NCI-H2227 (cell line): ENCODE measurements around the gene ACP2.

Source experiments
- DNase-seq: peaks from one replicate; lab custom pipeline; 2025; ENCODE audit not compliant: unreplicated experiment; lab: John Stamatoyannopoulos, UW

Gene ACP2

GRCh38 chr11:47248664-47249377, at the start of gene ACP2:
Gene ACP2 (minus strand): TSS chr11:47248814. CDS start chr11:47248789, 25 bp downstream.
- DNase-seq = peak; percentile 91

- DNase-seq = no peak
These were observed 47.4 kb upstream of the ACP2 start for GRCh38 chr11:47296045-47296444.

GRCh38 chr11:47295385-47295784, 46.8 kb upstream of the ACP2 start:
- no peak for DNase-seq

GRCh38 chr11:47289856-47290255, 41.2 kb upstream of the ACP2 start:
- no peak for DNase-seq

- DNase-seq = no peak
These were observed 39.5 kb upstream of the ACP2 start for GRCh38 chr11:47288066-47288465.

GRCh38 chr11:47285969-47286770, 37.6 kb upstream of the ACP2 start:
- DNase-seq = no peak

GRCh38 chr11:47284151-47284550, 35.5 kb upstream of the ACP2 start:
- no peak for DNase-seq

GRCh38 chr11:47282462-47282861, 33.8 kb upstream of the ACP2 start:
- no peak for DNase-seq

- DNase-seq = no peak
These were observed 32.2 kb upstream of the ACP2 start for GRCh38 chr11:47280860-47281259.

- no peak for DNase-seq
These were observed 31.5 kb upstream of the ACP2 start for GRCh38 chr11:47280099-47280498.

GRCh38 chr11:47278769-47279168, 30.2 kb upstream of the ACP2 start:
- DNase-seq = no peak

GRCh38 chr11:47278058-47278457, 29.4 kb upstream of the ACP2 start:
- DNase-seq = no peak

GRCh38 chr11:47276923-47277322, 28.3 kb upstream of the ACP2 start:
- DNase-seq = no peak

GRCh38 chr11:47274495-47275235, 26.1 kb upstream of the ACP2 start:
- no peak for DNase-seq

- DNase-seq = no peak
These were observed 24.1 kb upstream of the ACP2 start for GRCh38 chr11:47272706-47273105.

GRCh38 chr11:47271961-47272661, 23.5 kb upstream of the ACP2 start:
- peak; percentile 59 for DNase-seq

GRCh38 chr11:47271328-47271727, 22.7 kb upstream of the ACP2 start:
- no peak for DNase-seq

GRCh38 chr11:47270331-47271271, 22.0 kb upstream of the ACP2 start:
- DNase-seq = peak; percentile 42

GRCh38 chr11:47269829-47270305, 21.3 kb upstream of the ACP2 start, which contains the start of gene MADD:
Gene MADD (plus strand): TSS chr11:47270133.
- peak; percentile 93 for DNase-seq
